ENCODE measurements around the gene TMSB15C.

- TF ChIP-seq, protein P1, sequence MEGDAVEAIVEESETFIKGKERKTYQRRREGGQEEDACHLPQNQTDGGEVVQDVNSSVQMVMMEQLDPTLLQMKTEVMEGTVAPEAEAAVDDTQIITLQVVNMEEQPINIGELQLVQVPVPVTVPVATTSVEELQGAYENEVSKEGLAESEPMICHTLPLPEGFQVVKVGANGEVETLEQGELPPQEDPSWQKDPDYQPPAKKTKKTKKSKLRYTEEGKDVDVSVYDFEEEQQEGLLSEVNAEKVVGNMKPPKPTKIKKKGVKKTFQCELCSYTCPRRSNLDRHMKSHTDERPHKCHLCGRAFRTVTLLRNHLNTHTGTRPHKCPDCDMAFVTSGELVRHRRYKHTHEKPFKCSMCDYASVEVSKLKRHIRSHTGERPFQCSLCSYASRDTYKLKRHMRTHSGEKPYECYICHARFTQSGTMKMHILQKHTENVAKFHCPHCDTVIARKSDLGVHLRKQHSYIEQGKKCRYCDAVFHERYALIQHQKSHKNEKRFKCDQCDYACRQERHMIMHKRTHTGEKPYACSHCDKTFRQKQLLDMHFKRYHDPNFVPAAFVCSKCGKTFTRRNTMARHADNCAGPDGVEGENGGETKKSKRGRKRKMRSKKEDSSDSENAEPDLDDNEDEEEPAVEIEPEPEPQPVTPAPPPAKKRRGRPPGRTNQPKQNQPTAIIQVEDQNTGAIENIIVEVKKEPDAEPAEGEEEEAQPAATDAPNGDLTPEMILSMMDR (IDR thresholded peaks at IDR 0.05) = peak in 3 of 4 experiments; percentile 52 to 60 (median 54)
- no peak for TF ChIP-seq POLR2A (IDR thresholded peaks at IDR 0.05)
Observed at GRCh38 chrX:104098151-104098808, 22.2 kb upstream of the TMSB15C start.

All from prostate gland (tissue), 2 donors.